Immature natural killer cell (primary cell): Measurements from ENCODE around the gene CD19. TPM values are rescaled to one million over a fixed set of nuclear protein-coding genes. Genes with fewer than 3 reads are reported as not detected.
"Not testable (repeated sequence)": the region's sequence is repeated elsewhere in the genome, so short reads cannot be mapped to it uniquely, and the experiment has no call there.

Source experiments
- DNase-seq, 3 donors: peaks; one replicate each; pipeline ENCODE4 v3.0.0; 2022; ENCODE audit warnings: mixed read lengths in 1 of 3
- H3K27ac Mint-ChIP-seq, 6 donors: one replicate each; pipeline ENCODE4 v1.8.0; 2020; ENCODE audit warnings: mixed read lengths in 6 of 6, mild to moderate bottlenecking in 5 of 6, inconsistent platforms in 4 of 6, moderate library complexity in 3 of 6
- H3K27me3 Mint-ChIP-seq, 3 donors: one replicate each; pipeline ENCODE4 v1.8.0; 2020 to 2021; ENCODE audit warnings: low read depth in 3 of 3, mild to moderate bottlenecking in 3 of 3, mixed read lengths in 3 of 3, moderate library complexity in 3 of 3, inconsistent platforms in 1 of 3
- H3K36me3 Mint-ChIP-seq, 3 donors: one replicate each; pipeline ENCODE4 v1.8.0; 2020; ENCODE audit warnings: mixed read lengths in 3 of 3, inconsistent platforms in 2 of 3, mild to moderate bottlenecking in 2 of 3
- H3K4me1 Mint-ChIP-seq, 2 donors: one replicate each; pipeline ENCODE4 v1.8.0; 2020; ENCODE audit warnings: inconsistent platforms in 2 of 2, mild to moderate bottlenecking in 2 of 2, mixed read lengths in 2 of 2, moderate library complexity in 1 of 2
- H3K4me3 Mint-ChIP-seq, 5 donors: one replicate each; pipeline ENCODE4 v1.8.0; 2020; ENCODE audit warnings: mild to moderate bottlenecking in 5 of 5, mixed read lengths in 5 of 5, inconsistent platforms in 3 of 5, moderate library complexity in 3 of 5
- H3K9me3 Mint-ChIP-seq, 6 donors: one replicate each; pipeline ENCODE4 v1.8.0; 2020; ENCODE audit warnings: mild to moderate bottlenecking in 6 of 6, mixed read lengths in 6 of 6, inconsistent platforms in 4 of 6, moderate library complexity in 3 of 6
- polyA plus RNA-seq, 3 donors: library from polyadenylated mRNA; unstranded; fragments of 300-500 nt; fragmentation: Illumina TruSeq; gene quantifications; one replicate each; pipeline ENCODE4 v1.2.3, GENCODE V29; 2021

Gene CD19
- polyA plus RNA-seq, 3 donors from 2014 or later: 0.18 to 0.29 (median 0.27) TPM

- Mint-ChIP-seq H3K27me3 (peaks cover 0 to 5% (median 0%) of the 10 kb centered on the region in 3 donors), H3K4me3 (no peak overlapping the region), H3K36me3 (peaks cover 15 to 29% (median 18%) of the 10 kb centered on the region in 3 donors), H3K27ac (peak overlapping the region in 1 of 6 donors; percentile 67), H3K4me1 (peaks cover 0 to 1% of the 10 kb centered on the region in 2 donors), H3K9me3 (peaks cover 0 to 2% (median 0%) of the 10 kb centered on the region in 6 donors)
- no peak for DNase-seq
These were observed 14.7 kb upstream of the CD19 start for GRCh38 chr16:28917095-28917494.

- H3K27ac Mint-ChIP-seq: no peak overlapping the region
- no peak overlapping the region for H3K4me3 Mint-ChIP-seq
- peaks cover 10 to 30% (median 16%) of the 10 kb centered on the region in 3 donors for H3K36me3 Mint-ChIP-seq
- peaks cover 5% of the 10 kb centered on the region in 2 donors for H3K4me1 Mint-ChIP-seq
- peaks cover 0 to 2% (median 0%) of the 10 kb centered on the region in 6 donors for H3K9me3 Mint-ChIP-seq
- DNase-seq: no peak
- peaks cover 0 to 7% (median 4%) of the 10 kb centered on the region in 3 donors for H3K27me3 Mint-ChIP-seq
These were observed 13.1 kb upstream of the CD19 start for GRCh38 chr16:28918698-28919097.

GRCh38 chr16:28923231-28923587 lies 8.6 kb upstream of the CD19 start:
- peaks cover 0 to 17% (median 5%) of the 10 kb centered on the region in 3 donors for H3K36me3 Mint-ChIP-seq
- no peaks in the 10 kb centered on the region for H3K9me3 Mint-ChIP-seq
- peak overlapping the region in 5 of 6 donors; percentile 71 to 99 (median 83) for H3K27ac Mint-ChIP-seq
- peaks cover 6 to 14% (median 14%) of the 10 kb centered on the region in 3 donors for H3K27me3 Mint-ChIP-seq
- H3K4me1 Mint-ChIP-seq: peaks cover 20 to 23% of the 10 kb centered on the region in 2 donors
- H3K4me3 Mint-ChIP-seq: peak overlapping the region; percentile 21 to 99 (median 79)
- no peak for DNase-seq

GRCh38 chr16:28923652-28924398 lies 7.9 kb upstream of the CD19 start:
- H3K4me1 Mint-ChIP-seq: peaks cover 20 to 23% of the 10 kb centered on the region in 2 donors
- H3K9me3 Mint-ChIP-seq: no peaks in the 10 kb centered on the region
- peak overlapping the region; percentile 79 to 99 (median 98) for H3K4me3 Mint-ChIP-seq
- H3K36me3 Mint-ChIP-seq: peaks cover 0 to 17% (median 5%) of the 10 kb centered on the region in 3 donors
- peak overlapping the region; percentile 71 to 99 (median 90) for H3K27ac Mint-ChIP-seq
- DNase-seq: no peak
- peaks cover 6 to 14% (median 14%) of the 10 kb centered on the region in 3 donors for H3K27me3 Mint-ChIP-seq

- no peak for DNase-seq
- H3K4me1 Mint-ChIP-seq: peaks cover 20 to 23% of the 10 kb centered on the region in 2 donors
- H3K4me3 Mint-ChIP-seq: peak overlapping the region; percentile 96 to 99 (median 98)
- no peaks in the 10 kb centered on the region for H3K9me3 Mint-ChIP-seq
- H3K27ac Mint-ChIP-seq: peak overlapping the region; percentile 84 to 99 (median 98)
- H3K36me3 Mint-ChIP-seq: peaks cover 0 to 13% (median 5%) of the 10 kb centered on the region in 3 donors
- peaks cover 6 to 14% (median 14%) of the 10 kb centered on the region in 3 donors for H3K27me3 Mint-ChIP-seq
These were observed 7.4 kb upstream of the CD19 start for GRCh38 chr16:28924399-28924761.

GRCh38 chr16:28924762-28925385 lies 6.9 kb upstream of the CD19 start, which contains the start of gene RABEP2:
TSS of gene RABEP2 (minus strand) at chr16:28925238. CDS start at chr16:28925163, 75 bp downstream.
- peak; percentile 96 to 97 (median 97) for DNase-seq
- peak within 1 kb of the TSS; percentile 96 to 99 (median 98) for H3K4me3 Mint-ChIP-seq
- peaks cover 0 to 9% (median 5%) of the 10 kb centered on the region in 3 donors for H3K36me3 Mint-ChIP-seq
- H3K9me3 Mint-ChIP-seq: no peaks in the 10 kb centered on the region
- peaks cover 20 to 24% of the 10 kb centered on the region in 2 donors for H3K4me1 Mint-ChIP-seq
- peak within 1 kb of the TSS; percentile 95 to 99 (median 99) for H3K27ac Mint-ChIP-seq
- peaks cover 6 to 14% (median 11%) of the 10 kb centered on the region in 3 donors for H3K27me3 Mint-ChIP-seq

- peaks cover 26 to 31% of the 10 kb centered on the region in 2 donors for H3K4me1 Mint-ChIP-seq
These were observed 6.2 kb upstream of the CD19 start for GRCh38 chr16:28925386-28926228.

GRCh38 chr16:28926284-28926683 lies 5.5 kb upstream of the CD19 start:
- Mint-ChIP-seq H3K4me1 (peaks cover 32 to 38% of the 10 kb centered on the region in 2 donors), H3K4me3 (peak overlapping the region; percentile 96 to 99 (median 98)), H3K27ac (peak overlapping the region; percentile 95 to 99 (median 99)), H3K27me3 (peaks cover 6 to 14% (median 11%) of the 10 kb centered on the region in 3 donors)
- DNase-seq, H3K36me3 Mint-ChIP-seq, H3K9me3 Mint-ChIP-seq: not testable (repeated sequence)

More at GRCh38 chr16:28925386-28926228, 6.2 kb upstream of the CD19 start:
- Mint-ChIP-seq H3K9me3 (no peaks in the 10 kb centered on the region), H3K36me3 (peaks cover 0 to 9% (median 5%) of the 10 kb centered on the region in 3 donors), H3K27me3 (peaks cover 6 to 14% (median 11%) of the 10 kb centered on the region in 3 donors), H3K4me3 (peak overlapping the region; percentile 96 to 99 (median 98)), H3K27ac (peak overlapping the region; percentile 95 to 99 (median 99))
- peak; percentile 90 to 91 (median 91) for DNase-seq

GRCh38 chr16:28927815-28928214 lies 4.0 kb upstream of the CD19 start:
- peaks cover 33 to 47% of the 10 kb centered on the region in 2 donors for H3K4me1 Mint-ChIP-seq
- peak overlapping the region in 1 of 5 donors; percentile 15 for H3K4me3 Mint-ChIP-seq

GRCh38 chr16:28930203-28930602 lies 1.6 kb upstream of the CD19 start:
- Mint-ChIP-seq H3K4me1 (peaks cover 25 to 40% of the 10 kb centered on the region in 2 donors), H3K36me3 (no peaks in the 10 kb centered on the region), H3K27ac (peak overlapping the region; percentile 82 to 95 (median 90)), H3K4me3 (peak overlapping the region in 4 of 5 donors; percentile 37 to 55 (median 46)), H3K27me3 (peaks cover 5 to 9% (median 6%) of the 10 kb centered on the region in 3 donors), H3K9me3 (no peaks in the 10 kb centered on the region)
- DNase-seq: no peak

More at GRCh38 chr16:28927815-28928214, 4.0 kb upstream of the CD19 start:
- peaks cover 6 to 14% (median 13%) of the 10 kb centered on the region in 3 donors for H3K27me3 Mint-ChIP-seq
- no peaks in the 10 kb centered on the region for H3K9me3 Mint-ChIP-seq
- H3K36me3 Mint-ChIP-seq: peaks cover 0 to 5% (median 0%) of the 10 kb centered on the region in 3 donors
- DNase-seq: no peak
- H3K27ac Mint-ChIP-seq: peak overlapping the region in 2 of 6 donors; percentile 64 to 76

GRCh38 chr16:28930652-28931051 lies 1.1 kb upstream of the CD19 start:
- peak overlapping the region; percentile 3 to 62 (median 49) for H3K4me3 Mint-ChIP-seq
- H3K4me1 Mint-ChIP-seq: peaks cover 26 to 38% of the 10 kb centered on the region in 2 donors
- H3K27me3 Mint-ChIP-seq: peaks cover 1 to 6% (median 2%) of the 10 kb centered on the region in 3 donors
- no peaks in the 10 kb centered on the region for H3K36me3 Mint-ChIP-seq
- peak; percentile 10 to 31 (median 15) for DNase-seq
- peak overlapping the region; percentile 79 to 95 (median 90) for H3K27ac Mint-ChIP-seq
- no peaks in the 10 kb centered on the region for H3K9me3 Mint-ChIP-seq

- no peak for DNase-seq
- peaks cover 31 to 43% of the 10 kb centered on the region in 2 donors for H3K4me1 Mint-ChIP-seq
- no peaks in the 10 kb centered on the region for H3K9me3 Mint-ChIP-seq
- H3K4me3 Mint-ChIP-seq: peak overlapping the region in 1 of 5 donors; percentile 33
- no peaks in the 10 kb centered on the region for H3K36me3 Mint-ChIP-seq
- peak overlapping the region in 3 of 6 donors; percentile 67 to 68 (median 68) for H3K27ac Mint-ChIP-seq
- peaks cover 0 to 3% (median 2%) of the 10 kb centered on the region in 3 donors for H3K27me3 Mint-ChIP-seq
These were observed 769 bp downstream of the CD19 start for GRCh38 chr16:28932339-28933141.
